Activated CD4-positive, alpha-beta memory T cell treated with anti-CD3 and anti-CD28 coated beads for 36 hours (primary cell): ENCODE measurements around the gene ZNF37A. TPM values are rescaled to one million over a fixed set of nuclear protein-coding genes. Genes with fewer than 3 reads are reported as not detected.
"Not testable (repeated sequence)": the region's sequence is repeated elsewhere in the genome, so short reads cannot be mapped to it uniquely, and the experiment has no call there.

Experiments
- CTCF ChIA-PET: fragments of 350-600 bp; sonication (Branson Sonifier 250); formaldehyde crosslinking; loops from one replicate; lab custom pipeline; 2021; ENCODE audit warnings: antibody characterized with exemption, inconsistent platforms; lab: Charles Lee
- POLR2A ChIA-PET: fragments of 350-600 bp; sonication (Branson Sonifier 250); formaldehyde crosslinking; loops from one replicate; lab custom pipeline; 2021; ENCODE audit warnings: antibody characterized with exemption; lab: Charles Lee
- DNase-seq: peaks from one replicate; pipeline ENCODE4 v3.0.0-alpha.2; 2020
- H3K27ac Mint-ChIP-seq: one replicate; pipeline ENCODE4 v1.8.0; 2021; ENCODE audit warnings: mixed read lengths
- H3K27me3 Mint-ChIP-seq: one replicate; pipeline ENCODE4 v1.8.0; 2021; ENCODE audit warnings: mixed read lengths
- H3K36me3 Mint-ChIP-seq: one replicate; pipeline ENCODE4 v1.8.0; 2021; ENCODE audit warnings: mixed read lengths
- H3K4me1 Mint-ChIP-seq: one replicate; pipeline ENCODE4 v1.8.0; 2021; ENCODE audit warnings: low read depth, mixed read lengths
- H3K4me3 Mint-ChIP-seq: one replicate; pipeline ENCODE4 v1.8.0; 2021; ENCODE audit warnings: mild to moderate bottlenecking, mixed read lengths
- H3K9me3 Mint-ChIP-seq: one replicate; pipeline ENCODE4 v1.8.0; 2021; ENCODE audit warnings: mixed read lengths
- intact Hi-C: fragments of 100-400 bp; cut with micrococcal nuclease; formaldehyde crosslinking; loops from one replicate; pipeline ENCODE4 v1.15.1; 2023
- total RNA-seq, 2 experiments: library from RNA; stranded (reverse); gene quantifications; one replicate each; pipeline ENCODE4 v1.2.3, GENCODE V29; 2021

The ZNF37A gene
- total RNA-seq, result 10 to 100 TPM; 19.0 to 21.0 TPM

DNA sequence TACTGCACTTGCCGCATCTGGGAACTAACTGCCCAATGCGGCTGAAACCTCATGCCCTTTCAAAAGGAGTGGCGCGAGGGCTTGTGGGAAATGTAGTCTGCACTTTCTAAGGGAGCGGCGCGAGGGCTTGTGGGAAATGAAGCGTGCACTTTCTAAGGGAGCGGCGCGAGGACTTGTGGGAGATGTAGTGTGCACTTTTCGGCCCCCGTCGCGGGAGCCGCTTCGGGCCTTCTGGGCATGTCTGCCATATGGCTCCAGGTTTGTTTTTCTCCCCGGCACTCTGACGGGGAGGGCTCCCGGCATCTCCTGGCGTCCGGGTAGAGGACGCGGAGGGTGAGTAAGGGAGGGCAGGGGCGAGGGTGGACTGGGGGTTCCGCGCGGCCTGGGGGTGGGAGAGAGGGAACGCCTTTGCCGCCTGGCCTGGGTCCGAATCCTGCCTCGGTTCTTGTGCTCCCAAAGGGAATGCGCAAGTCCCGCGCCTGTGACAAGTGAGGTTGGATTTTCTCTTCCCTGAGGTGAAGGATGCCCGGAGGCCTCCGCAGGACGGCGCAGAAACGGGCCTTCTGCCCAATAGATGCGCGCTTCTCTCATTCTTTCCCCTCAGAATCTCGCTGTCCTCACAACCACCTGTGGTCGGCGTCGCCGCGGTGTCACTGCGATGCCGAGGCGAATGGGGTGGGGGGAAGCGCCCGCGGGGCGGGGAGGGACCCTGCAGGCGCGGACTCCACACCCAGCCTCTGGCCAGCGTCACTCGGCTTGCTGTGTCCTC, at the start of gene ZNF37A:
ZNF37A (plus strand) TSS at position 180 of the 769 bp plus-strand sequence. CDS start 2,281 bp downstream, outside the sequence.
- peaks cover 22% of the 10 kb centered on the region for H3K4me1 Mint-ChIP-seq
- intact Hi-C loops, result loop anchor here (1.0 to 5.0 kb wide), 7 partner anchors 46 to 1207 kb away; partner anchors contain the start of genes ZNF248, ZNF25 and ZNF33A
- CTCF ChIA-PET, result interaction anchor here (3.0 kb wide), 1 partner anchor 118 kb away, joined by 17 read pairs; the partner anchor contains the start of gene ZNF25
- POLR2A ChIA-PET, result interaction anchor here (1.3 to 1.5 kb wide), 3 partner anchors 83 to 117 kb away, joined by 4 to 9 read pairs (median 4); partner anchors contain the start of genes ZNF25 and ZNF33A
- peak within 1 kb of the TSS; percentile 84 for H3K4me3 Mint-ChIP-seq
- no peaks in the 10 kb centered on the region for H3K27me3 Mint-ChIP-seq
- H3K27ac Mint-ChIP-seq, result peak within 1 kb of the TSS; percentile 81
- peak; percentile 94 for DNase-seq
- H3K9me3 Mint-ChIP-seq, result peaks cover 11% of the 10 kb centered on the region
- H3K36me3 Mint-ChIP-seq, result peaks cover 44% of the 10 kb centered on the region

DNA sequence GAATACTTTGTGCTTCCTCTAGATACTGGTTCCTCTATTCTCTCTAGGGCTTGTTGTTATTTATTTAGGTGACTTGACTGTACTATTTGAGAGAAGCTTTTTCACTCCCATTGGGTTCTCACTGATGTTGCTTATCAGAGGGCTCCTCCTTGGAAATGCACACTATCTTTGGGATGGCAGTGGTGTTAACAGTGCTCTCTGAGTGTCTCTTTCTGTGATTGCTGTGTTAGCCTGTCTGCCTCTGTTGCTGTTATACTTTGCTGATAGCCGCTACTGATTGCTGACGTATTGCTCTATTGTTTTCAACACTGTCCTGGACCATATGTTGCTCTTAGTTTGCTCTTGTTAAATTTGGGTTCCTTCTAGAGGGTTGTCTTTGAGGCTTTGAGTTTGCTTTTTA, 49.0 kb upstream of the ZNF37A start:
- POLR2A ChIA-PET, result no interaction called here

DNA sequence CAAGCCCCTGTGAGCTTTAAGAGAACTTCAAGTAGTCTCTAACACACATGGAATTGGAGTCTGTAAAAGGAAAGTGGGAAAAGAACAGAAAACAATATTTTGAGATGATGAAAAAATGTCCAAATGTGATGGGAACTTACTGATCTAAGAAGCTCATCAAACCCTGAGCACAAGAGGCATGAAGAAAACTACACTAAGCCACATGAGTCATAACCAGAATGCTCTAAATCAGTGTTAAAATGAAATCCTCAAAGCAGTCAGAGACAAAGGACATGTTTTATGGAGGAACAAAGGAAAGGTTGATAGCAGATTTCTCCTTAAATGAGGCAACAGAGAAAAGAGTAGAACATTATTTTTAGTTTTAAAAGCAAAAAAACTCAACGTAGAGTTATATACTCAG, 46.5 kb upstream of the ZNF37A start:
- intact Hi-C loops, result loop anchor here (1.0 to 2.0 kb wide), 2 partner anchors 9 to 47 kb away; partner anchors contain the start of gene ZNF37A
- no peak overlapping the region for H3K4me3 Mint-ChIP-seq
- H3K4me1 Mint-ChIP-seq, result peaks cover 25% of the 10 kb centered on the region
- DNase-seq, result no peak
- no peak overlapping the region for H3K27ac Mint-ChIP-seq
- ChIA-PET CTCF (interaction anchor here (1.3 to 1.4 kb wide), 2 partner anchors 20 to 71 kb away, joined by 4 read pairs; no protein-coding TSS in a partner anchor), POLR2A (interaction anchor here (0.6 kb wide), 1 partner anchor 29 kb away, joined by 3 read pairs; no protein-coding TSS in a partner anchor)
- peaks cover 72% of the 10 kb centered on the region for H3K36me3 Mint-ChIP-seq
- H3K9me3 Mint-ChIP-seq, result peaks cover 27% of the 10 kb centered on the region
- H3K27me3 Mint-ChIP-seq, result no peaks in the 10 kb centered on the region

More for the DNA sequence above, 49.0 kb upstream of the ZNF37A start:
- no peak for DNase-seq
- H3K9me3 Mint-ChIP-seq, result peaks cover 17% of the 10 kb centered on the region
- H3K36me3 Mint-ChIP-seq, result peaks cover 70% of the 10 kb centered on the region
- no peak overlapping the region for H3K27ac Mint-ChIP-seq
- CTCF ChIA-PET, result no interaction called here
- intact Hi-C loops, result no loop called here
- peaks cover 34% of the 10 kb centered on the region for H3K4me1 Mint-ChIP-seq
- H3K4me3 Mint-ChIP-seq, result no peak overlapping the region
- H3K27me3 Mint-ChIP-seq, result no peaks in the 10 kb centered on the region

- H3K4me1 Mint-ChIP-seq, result peaks cover 9% of the 10 kb centered on the region
- peaks cover 78% of the 10 kb centered on the region for H3K36me3 Mint-ChIP-seq
- peaks cover 50% of the 10 kb centered on the region for H3K9me3 Mint-ChIP-seq
- H3K27ac Mint-ChIP-seq, result no peak overlapping the region
- no peaks in the 10 kb centered on the region for H3K27me3 Mint-ChIP-seq
- POLR2A ChIA-PET, result no interaction called here
- no peak overlapping the region for H3K4me3 Mint-ChIP-seq
- CTCF ChIA-PET, result no interaction called here
- DNase-seq, result no peak
- intact Hi-C loops, result no loop called here
These were observed 43.9 kb upstream of the ZNF37A start for GRCh38 chr10:38050212-38050611.

DNA sequence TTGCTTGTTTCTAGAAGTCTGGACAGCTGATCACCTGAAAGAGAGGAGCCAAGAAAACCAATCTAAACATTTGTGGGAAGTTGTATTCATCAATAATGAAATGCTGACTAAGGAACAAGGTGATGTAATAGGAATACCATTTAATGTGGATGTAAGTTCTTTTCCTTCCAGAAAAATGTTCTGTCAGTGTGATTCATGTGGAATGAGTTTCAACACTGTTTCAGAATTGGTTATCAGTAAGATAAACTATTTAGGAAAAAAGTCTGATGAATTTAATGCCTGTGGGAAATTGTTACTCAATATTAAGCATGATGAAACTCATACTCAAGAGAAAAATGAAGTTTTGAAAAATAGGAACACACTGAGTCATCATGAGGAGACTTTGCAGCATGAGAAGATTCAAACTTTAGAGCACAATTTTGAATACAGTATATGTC, 39.8 kb upstream of the ZNF37A start:
- CTCF ChIA-PET, result no interaction called here
- Mint-ChIP-seq H3K27ac (no peak overlapping the region), H3K36me3 (peaks cover 82% of the 10 kb centered on the region), H3K27me3 (no peaks in the 10 kb centered on the region), H3K9me3 (peaks cover 76% of the 10 kb centered on the region), H3K4me1 (no peaks in the 10 kb centered on the region), H3K4me3 (no peak overlapping the region)
- no peak for DNase-seq
- intact Hi-C loops, result no loop called here
- POLR2A ChIA-PET, result no interaction called here

GRCh38 chr10:38055274-38055894, 38.8 kb upstream of the ZNF37A start:
- CTCF ChIA-PET, H3K27ac Mint-ChIP-seq, POLR2A ChIA-PET: not testable (repeated sequence)

GRCh38 chr10:38069663-38070062, 24.5 kb upstream of the ZNF37A start:
- POLR2A ChIA-PET, H3K36me3 Mint-ChIP-seq, H3K4me3 Mint-ChIP-seq, H3K27ac Mint-ChIP-seq, H3K4me1 Mint-ChIP-seq, CTCF ChIA-PET, H3K27me3 Mint-ChIP-seq, intact Hi-C loops, DNase-seq: not testable (repeated sequence)
- peaks cover 22% of the 10 kb centered on the region for H3K9me3 Mint-ChIP-seq

More at GRCh38 chr10:38055274-38055894, 38.8 kb upstream of the ZNF37A start:
- peaks cover 79% of the 10 kb centered on the region for H3K36me3 Mint-ChIP-seq
- DNase-seq, H3K4me1 Mint-ChIP-seq, intact Hi-C loops, H3K4me3 Mint-ChIP-seq, H3K27me3 Mint-ChIP-seq: not testable (repeated sequence)
- H3K9me3 Mint-ChIP-seq, result peaks cover 76% of the 10 kb centered on the region

GRCh38 chr10:38070501-38070900, 23.6 kb upstream of the ZNF37A start:
- ChIA-PET CTCF (no interaction called here), POLR2A (no interaction called here)
- Mint-ChIP-seq H3K27me3 (peaks cover 2% of the 10 kb centered on the region), H3K36me3 (peaks cover 2% of the 10 kb centered on the region), H3K4me1 (peaks cover 4% of the 10 kb centered on the region), H3K9me3 (peaks cover 23% of the 10 kb centered on the region), H3K4me3 (no peak overlapping the region), H3K27ac (no peak overlapping the region)
- DNase-seq, result no peak
- intact Hi-C loops, result no loop called here

DNA sequence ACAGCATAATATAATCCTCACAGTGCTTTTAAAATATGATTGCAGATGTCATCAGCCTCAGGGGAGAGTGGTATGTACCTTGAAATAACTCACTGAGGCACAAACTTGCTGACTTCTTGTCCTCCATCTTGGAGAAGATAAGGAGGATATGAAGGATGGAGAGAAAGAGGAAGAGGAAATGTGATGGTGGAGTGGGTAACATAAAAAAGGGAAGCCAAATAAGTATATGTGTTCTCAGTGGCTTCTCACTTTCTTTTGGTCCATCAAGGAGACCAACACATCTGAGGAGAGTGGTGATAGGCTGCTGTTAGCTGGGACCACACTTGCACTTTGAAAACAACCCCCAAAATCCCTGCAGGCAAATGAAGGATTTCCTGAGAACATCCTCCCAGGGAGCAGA, 21.6 kb upstream of the ZNF37A start:
- Mint-ChIP-seq H3K4me3 (no peak overlapping the region), H3K9me3 (peaks cover 31% of the 10 kb centered on the region), H3K27me3 (peaks cover 2% of the 10 kb centered on the region), H3K36me3 (peaks cover 4% of the 10 kb centered on the region), H3K27ac (no peak overlapping the region), H3K4me1 (peaks cover 4% of the 10 kb centered on the region)
- intact Hi-C loops, result no loop called here
- ChIA-PET CTCF (no interaction called here), POLR2A (no interaction called here)
- no peak for DNase-seq

DNA sequence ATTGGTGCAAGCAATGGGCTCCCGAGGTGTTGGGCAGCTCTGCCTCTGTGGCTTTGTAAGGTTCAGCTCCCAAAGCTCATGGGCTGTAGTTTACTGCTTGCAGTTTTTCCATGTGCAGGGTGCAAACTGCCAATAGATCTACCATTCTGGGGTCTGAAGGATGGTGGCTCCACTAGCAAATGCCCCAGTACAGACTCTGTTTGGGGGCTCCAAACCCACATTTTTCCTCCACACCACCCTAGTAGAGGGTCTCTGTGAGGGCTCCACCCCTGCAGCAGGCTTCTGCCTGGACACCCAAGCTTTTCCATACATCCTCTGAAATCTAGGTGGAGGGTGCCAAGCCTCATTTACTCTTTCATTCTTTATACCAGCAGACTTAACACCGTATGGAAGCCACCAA, 17.4 kb upstream of the ZNF37A start:
- Mint-ChIP-seq H3K4me1 (no peaks in the 10 kb centered on the region), H3K36me3 (peaks cover 4% of the 10 kb centered on the region), H3K4me3 (no peak overlapping the region), H3K9me3 (peaks cover 32% of the 10 kb centered on the region), H3K27me3 (peaks cover 6% of the 10 kb centered on the region), H3K27ac (no peak overlapping the region)
- ChIA-PET CTCF (no interaction called here), POLR2A (no interaction called here)
- no peak for DNase-seq
- intact Hi-C loops, result no loop called here

DNA sequence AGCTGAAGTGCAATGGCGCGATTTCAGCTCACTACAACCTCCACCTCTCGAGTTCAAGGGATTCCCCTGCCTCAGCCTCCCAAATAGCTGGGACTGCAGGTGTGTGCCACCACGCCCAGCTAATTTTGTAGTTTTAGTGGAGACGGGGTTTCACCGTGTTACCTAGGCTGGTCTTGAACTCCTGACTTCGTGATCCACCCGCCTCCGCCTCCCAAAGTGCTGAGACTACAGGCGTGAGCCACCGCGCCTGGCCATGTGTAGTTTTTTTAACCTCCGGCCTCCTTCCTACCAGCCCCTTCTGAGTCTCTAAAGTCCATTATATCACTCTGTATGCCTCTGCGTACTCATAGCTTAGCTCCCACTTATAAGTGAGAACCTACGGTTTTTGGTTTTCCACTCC, 819 bp upstream of the ZNF37A start:
- ChIA-PET CTCF (interaction anchor here (1.0 to 3.0 kb wide), 2 partner anchors 116 to 118 kb away, joined by 3 to 17 read pairs; partner anchors contain the start of gene ZNF25), POLR2A (interaction anchor here (1.5 kb wide), 1 partner anchor 83 kb away, joined by 9 read pairs; the partner anchor contains the start of gene ZNF33A)
- not testable (repeated sequence) for H3K27me3 Mint-ChIP-seq, H3K9me3 Mint-ChIP-seq, DNase-seq
- H3K4me3 Mint-ChIP-seq, result peak overlapping the region; percentile 84
- H3K27ac Mint-ChIP-seq, result peak overlapping the region; percentile 81
- intact Hi-C loops, result loop anchor here (5.0 kb wide), 1 partner anchor 1206 kb away; no protein-coding TSS in a partner anchor
- H3K4me1 Mint-ChIP-seq, result peaks cover 19% of the 10 kb centered on the region
- H3K36me3 Mint-ChIP-seq, result peaks cover 34% of the 10 kb centered on the region

DNA sequence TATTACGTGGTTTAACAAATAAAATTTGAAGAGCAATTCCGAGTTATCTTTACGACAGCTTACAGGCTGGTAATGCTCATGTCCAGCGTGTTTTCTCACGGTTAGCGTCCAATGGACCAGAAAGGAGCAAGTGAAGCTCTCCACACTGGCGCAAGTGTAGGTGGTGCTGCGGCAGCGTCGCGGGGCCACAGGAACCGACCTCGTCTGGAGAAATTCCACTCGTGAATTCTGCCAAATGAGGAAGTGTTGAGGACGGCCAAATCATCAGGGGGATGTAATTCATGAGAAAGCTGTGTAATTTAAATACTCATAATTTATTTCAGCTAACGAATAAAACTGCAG, 350 bp upstream of the ZNF37A start:
- peaks cover 39% of the 10 kb centered on the region for H3K36me3 Mint-ChIP-seq
- H3K4me3 Mint-ChIP-seq, result peak overlapping the region; percentile 84
- H3K9me3 Mint-ChIP-seq, result peaks cover 5% of the 10 kb centered on the region
- ChIA-PET POLR2A (interaction anchor here (1.5 kb wide), 1 partner anchor 83 kb away, joined by 9 read pairs; the partner anchor contains the start of gene ZNF33A), CTCF (interaction anchor here (3.0 kb wide), 1 partner anchor 117 kb away, joined by 17 read pairs; the partner anchor contains the start of gene ZNF25)
- no peak for DNase-seq
- intact Hi-C loops, result loop anchor here (1.0 to 5.0 kb wide), 7 partner anchors 45 to 1206 kb away; partner anchors contain the start of genes ZNF248, ZNF25 and ZNF33A
- no peaks in the 10 kb centered on the region for H3K27me3 Mint-ChIP-seq
- H3K4me1 Mint-ChIP-seq, result peaks cover 19% of the 10 kb centered on the region
- peak overlapping the region; percentile 81 for H3K27ac Mint-ChIP-seq
